ENCODE data around the gene RAB3A.

Gene RAB3A

GRCh38 chr19:18194554-18195238, 9.1 kb downstream of the RAB3A start:
- peak; percentile 36 for DNase-seq

- DNase-seq, result no peak
These were observed 9.7 kb downstream of the RAB3A start for GRCh38 chr19:18194181-18194530.

- DNase-seq, result no peak
These were observed 10.3 kb downstream of the RAB3A start for GRCh38 chr19:18193388-18194180.

GRCh38 chr19:18192673-18193387, 11.0 kb downstream of the RAB3A start, which contains the start of gene MPV17L2:
MPV17L2 (plus strand) TSS chr19:18193218; CDS start chr19:18193282, 64 bp downstream.
- peak; percentile 100 for DNase-seq

- no peak for DNase-seq
These were observed 12.2 kb downstream of the RAB3A start for GRCh38 chr19:18191640-18192062.

GRCh38 chr19:18190278-18190677, 13.6 kb downstream of the RAB3A start:
- no peak for DNase-seq

GRCh38 chr19:18185538-18185937, 18.3 kb downstream of the RAB3A start:
- no peak for DNase-seq

- DNase-seq, result no peak
These were observed 20.3 kb downstream of the RAB3A start for GRCh38 chr19:18183529-18183928.

- no peak for DNase-seq
These were observed 23.9 kb downstream of the RAB3A start for GRCh38 chr19:18179957-18180356.

- DNase-seq, result no peak
These were observed 27.2 kb downstream of the RAB3A start for GRCh38 chr19:18176367-18177310.

- DNase-seq, result no peak
These were observed 28.9 kb downstream of the RAB3A start for GRCh38 chr19:18174983-18175382.

- peak; percentile 36 for DNase-seq
These were observed 30.1 kb downstream of the RAB3A start, which contains the start of gene IFI30 for GRCh38 chr19:18173572-18174288. IFI30 (plus strand) TSS chr19:18173813; CDS start chr19:18173842, 29 bp downstream.

- peak; percentile 42 for DNase-seq
These were observed 30.7 kb downstream of the RAB3A start for GRCh38 chr19:18173054-18173571.

GRCh38 chr19:18172331-18173053, 31.4 kb downstream of the RAB3A start:
- DNase-seq, result no peak

- no peak for DNase-seq
These were observed 32.1 kb downstream of the RAB3A start for GRCh38 chr19:18171605-18172327.

GRCh38 chr19:18170714-18171255, 33.1 kb downstream of the RAB3A start:
- no peak for DNase-seq

GRCh38 chr19:18168673-18169381, 35.0 kb downstream of the RAB3A start:
- DNase-seq, result no peak

GRCh38 chr19:18167975-18168645, 35.7 kb downstream of the RAB3A start:
- DNase-seq, result peak; percentile 20
